Coronary artery (tissue), 2 donors: Measurements from ENCODE around the gene MRPS23.
"Not testable (repeated sequence)": the region's sequence is repeated elsewhere in the genome, so short reads cannot be mapped to it uniquely, and the experiment has no call there.

Source experiments
- DNase-seq: peaks from one replicate; pipeline ENCODE4 v3.0.0-alpha.2; 2017; ENCODE audit warnings: low spot score
- H3K27ac ChIP-seq, 2 donors: fragments of 200-600 bp; sonication (generic); one replicate each; pipeline ENCODE4 v1.5.1; 2016 to 2019
- H3K4me3 ChIP-seq: fragments of 200-600 bp; sonication (generic); 2 replicates; pipeline ENCODE4 v1.5.1; 2016; ENCODE audit warnings: mild to moderate bottlenecking, moderate library complexity
- TF ChIP-seq, protein P1 (sequence below): fragments of 200-600 bp; sonication (generic); IDR thresholded peaks from one replicate; pipeline ENCODE4 v1.5.1; 2019; ENCODE audit warnings: antibody characterized with exemption

Gene MRPS23

DNA sequence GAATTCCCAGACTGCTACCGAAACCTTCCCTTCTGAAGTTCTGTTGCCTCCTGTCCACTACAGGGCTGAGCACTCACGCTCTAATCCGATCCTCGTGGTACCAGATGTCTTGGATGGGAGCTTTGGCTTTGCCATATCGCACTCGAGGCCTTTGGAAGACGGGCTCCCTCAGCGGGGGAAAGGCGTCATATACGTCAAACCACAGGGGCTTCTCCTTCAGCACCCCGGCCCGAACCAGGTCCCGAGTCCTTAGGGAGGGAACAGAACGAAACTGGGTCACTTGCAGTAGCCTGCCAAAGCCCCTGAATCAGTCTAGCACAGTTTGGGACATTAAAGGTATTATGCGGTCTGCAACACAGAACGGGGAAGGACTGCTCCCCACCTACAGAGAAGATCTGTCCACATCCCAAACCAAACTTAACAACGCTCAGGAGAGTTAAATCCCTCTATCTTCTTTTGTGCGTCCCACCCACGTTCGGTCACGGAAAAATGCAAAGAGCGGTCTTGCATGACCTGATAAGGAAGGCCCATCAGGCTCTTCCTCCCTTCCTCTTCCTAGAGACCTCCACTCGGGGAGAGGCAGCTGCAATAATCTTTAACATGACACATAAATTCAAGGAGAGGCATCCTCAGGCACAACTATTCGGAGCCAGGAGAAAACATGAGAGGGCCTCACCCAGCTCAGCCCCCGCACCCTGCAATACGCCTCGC lies 526 bp downstream of the MRPS23 start:
- TF ChIP-seq, protein P1, sequence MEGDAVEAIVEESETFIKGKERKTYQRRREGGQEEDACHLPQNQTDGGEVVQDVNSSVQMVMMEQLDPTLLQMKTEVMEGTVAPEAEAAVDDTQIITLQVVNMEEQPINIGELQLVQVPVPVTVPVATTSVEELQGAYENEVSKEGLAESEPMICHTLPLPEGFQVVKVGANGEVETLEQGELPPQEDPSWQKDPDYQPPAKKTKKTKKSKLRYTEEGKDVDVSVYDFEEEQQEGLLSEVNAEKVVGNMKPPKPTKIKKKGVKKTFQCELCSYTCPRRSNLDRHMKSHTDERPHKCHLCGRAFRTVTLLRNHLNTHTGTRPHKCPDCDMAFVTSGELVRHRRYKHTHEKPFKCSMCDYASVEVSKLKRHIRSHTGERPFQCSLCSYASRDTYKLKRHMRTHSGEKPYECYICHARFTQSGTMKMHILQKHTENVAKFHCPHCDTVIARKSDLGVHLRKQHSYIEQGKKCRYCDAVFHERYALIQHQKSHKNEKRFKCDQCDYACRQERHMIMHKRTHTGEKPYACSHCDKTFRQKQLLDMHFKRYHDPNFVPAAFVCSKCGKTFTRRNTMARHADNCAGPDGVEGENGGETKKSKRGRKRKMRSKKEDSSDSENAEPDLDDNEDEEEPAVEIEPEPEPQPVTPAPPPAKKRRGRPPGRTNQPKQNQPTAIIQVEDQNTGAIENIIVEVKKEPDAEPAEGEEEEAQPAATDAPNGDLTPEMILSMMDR, result no peak
- Histone ChIP-seq H3K27ac (peak overlapping the region; percentile 79 to 92), H3K4me3 (peak overlapping the region; percentile 92)
- DNase-seq, result no peak

DNA sequence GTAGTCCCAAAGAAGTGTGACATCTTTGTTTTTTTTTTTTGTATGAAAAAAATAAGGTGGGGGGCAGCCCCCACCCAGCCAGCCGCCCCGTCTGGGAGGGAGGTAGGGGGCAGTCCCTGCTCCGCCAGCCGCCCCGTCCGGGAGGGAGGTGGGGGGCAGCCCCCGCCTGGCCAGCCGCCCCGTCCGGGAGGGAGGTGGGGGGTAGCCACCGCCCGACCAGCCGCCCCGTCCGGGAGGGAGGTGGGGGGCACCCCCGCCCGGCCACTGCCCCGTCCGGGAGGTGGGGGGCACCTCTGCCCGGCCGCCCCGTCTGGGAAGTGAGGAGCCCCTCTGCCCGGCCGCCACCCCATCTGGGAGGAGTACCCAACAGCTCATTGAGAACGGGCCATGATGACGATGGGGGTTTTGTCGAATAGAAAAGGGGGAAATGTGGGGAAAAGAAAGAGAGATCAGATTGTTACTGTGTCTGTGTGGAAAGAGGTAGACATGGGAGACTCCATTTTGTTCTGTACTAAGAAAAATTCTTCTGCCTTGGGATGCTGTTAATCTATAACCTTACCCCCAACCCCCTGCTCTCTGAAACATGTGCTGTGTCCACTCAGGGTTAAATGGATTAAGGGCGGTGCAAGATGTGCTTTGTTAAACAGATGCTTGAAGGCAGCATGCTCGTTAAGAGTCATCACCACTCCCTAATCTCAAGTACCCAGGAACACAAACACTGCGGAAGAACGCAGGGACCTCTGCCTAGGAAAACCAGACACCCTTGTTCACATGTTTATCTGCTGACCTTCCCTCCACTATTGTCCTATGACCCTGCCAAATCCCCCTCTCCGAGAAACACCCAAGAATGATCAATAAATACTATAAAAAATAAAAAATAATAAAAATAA lies 3.5 kb downstream of the MRPS23 start:
- not testable (repeated sequence) for H3K4me3 ChIP-seq, H3K27ac ChIP-seq, DNase-seq

DNA sequence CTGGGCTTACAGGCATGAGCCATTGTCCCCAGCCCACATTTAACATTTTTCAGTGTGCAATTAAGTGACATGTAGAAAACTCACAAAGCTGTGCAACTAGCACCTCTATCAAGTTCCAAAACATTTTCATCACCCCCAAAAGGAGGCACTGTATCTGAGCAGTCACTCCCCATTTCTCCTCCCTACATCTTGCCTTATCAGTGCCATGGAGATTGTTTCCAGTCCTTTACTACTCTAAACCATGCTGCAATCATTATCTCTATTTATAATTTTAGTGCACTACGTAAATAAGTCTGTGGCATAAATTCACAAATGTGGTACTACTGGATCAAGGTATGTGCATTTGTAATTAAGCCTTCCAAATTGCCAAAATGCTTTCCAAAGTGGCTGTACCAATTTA lies 7.6 kb downstream of the MRPS23 start:
- Histone ChIP-seq H3K4me3 (no peak overlapping the region), H3K27ac (no peak overlapping the region)
- TF ChIP-seq, protein P1, result no peak
- DNase-seq, result no peak

DNA sequence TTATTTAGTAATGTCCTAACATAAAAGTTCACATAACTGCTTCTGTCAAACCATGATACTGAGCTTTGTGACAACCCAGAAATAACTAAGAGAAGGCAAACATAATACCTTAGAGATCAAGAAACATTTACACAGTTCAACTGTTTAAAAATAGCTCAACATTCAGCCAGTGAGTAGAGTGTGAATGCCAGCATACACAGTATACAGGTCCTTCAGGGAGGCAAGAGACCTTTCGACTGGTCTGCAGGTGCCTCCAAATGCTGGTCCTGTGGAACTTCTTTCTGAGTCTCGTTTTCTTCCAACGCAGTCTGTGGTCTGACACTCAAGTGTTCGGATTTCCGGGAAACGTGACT lies 10.3 kb downstream of the MRPS23 start:
- Histone ChIP-seq H3K4me3 (no peak overlapping the region), H3K27ac (no peak overlapping the region)
- no peak for DNase-seq
- TF ChIP-seq, protein P1, result no peak

DNA sequence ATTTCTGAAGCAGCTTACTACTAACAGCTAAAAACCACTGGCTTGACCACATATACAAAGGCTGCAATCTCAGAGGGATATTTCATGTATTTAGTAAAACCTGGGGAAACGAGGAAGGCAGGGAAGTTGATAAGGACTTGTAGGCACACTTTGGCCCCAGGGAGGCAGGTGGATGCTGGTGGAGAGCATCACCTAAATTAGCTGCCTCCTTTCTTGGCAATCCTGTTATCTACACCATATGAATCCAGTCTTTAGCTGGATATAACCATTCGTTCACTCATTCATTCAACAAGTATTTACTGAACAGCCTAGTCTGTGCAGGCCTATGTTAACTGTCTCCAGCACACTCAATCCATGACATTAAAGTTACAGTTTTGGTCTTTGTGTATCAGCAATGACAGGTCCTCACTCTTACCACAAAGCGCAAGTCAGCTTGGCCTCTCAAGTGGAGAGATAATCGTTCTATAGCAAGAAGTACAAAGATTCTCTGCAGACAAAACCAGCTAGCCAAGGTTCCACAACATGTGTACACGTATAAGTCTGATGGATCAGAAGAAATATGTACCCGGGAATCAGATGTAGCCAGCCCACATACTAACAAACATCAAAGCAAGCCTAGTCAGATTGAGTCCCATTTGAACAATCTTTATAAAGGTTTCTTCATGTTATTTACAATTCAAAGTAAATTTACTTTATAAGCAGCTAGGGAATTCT lies 10.8 kb downstream of the MRPS23 start:
- no peak for DNase-seq
- TF ChIP-seq, protein P1, result no peak
- Histone ChIP-seq H3K27ac (no peak overlapping the region), H3K4me3 (no peak overlapping the region)

DNA sequence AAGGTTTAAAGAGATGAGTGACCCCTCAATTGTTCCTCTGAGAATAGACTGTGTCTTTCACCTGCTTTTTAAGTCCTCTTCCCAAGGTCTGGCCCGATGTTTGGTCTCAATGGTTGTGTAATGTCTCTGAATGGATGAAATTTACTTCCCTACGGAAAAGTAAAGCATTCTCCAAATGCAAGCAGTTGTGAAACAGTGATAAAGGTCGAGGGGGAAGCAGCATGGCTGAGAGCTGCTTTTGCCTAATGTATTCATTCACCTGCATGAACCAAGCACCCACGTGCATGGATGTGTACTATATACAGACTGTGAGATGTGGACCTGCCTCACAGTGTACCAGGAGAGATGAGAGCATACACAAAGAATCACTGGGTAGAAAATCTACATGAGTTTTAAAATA lies 11.4 kb downstream of the MRPS23 start:
- H3K27ac ChIP-seq, result no peak overlapping the region
- no peak for DNase-seq
- no peak overlapping the region for H3K4me3 ChIP-seq
- TF ChIP-seq, protein P1, result no peak

DNA sequence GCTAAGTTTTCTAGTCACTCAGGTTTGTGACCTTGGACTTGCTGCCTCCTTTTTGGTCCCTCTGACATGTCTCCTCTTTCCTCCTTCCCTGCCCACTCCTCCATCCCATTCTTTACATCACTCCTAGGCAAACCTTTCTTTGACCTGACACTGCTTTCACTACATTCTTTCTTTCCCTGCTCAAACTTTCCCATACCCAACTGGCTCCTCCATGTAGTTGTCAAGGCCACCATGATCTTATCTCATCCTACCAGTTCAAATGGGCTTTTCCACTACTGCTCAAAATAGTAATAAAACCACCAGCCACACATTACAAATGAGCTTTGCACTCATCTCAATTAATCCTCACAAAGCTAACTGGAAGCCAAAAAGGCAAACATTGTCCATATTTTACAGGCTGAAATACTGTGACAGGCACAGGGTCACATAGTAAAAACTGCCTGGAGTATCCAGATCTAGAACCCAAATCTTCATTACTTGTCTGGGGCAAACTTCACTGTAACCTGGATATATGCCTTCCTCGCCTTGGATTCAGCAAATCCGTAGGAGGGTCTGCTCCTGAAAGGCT lies 14.4 kb downstream of the MRPS23 start:
- DNase-seq, result no peak
- TF ChIP-seq, protein P1, result no peak
- H3K27ac ChIP-seq, result peak overlapping the region; percentile 81 to 90
- no peak overlapping the region for H3K4me3 ChIP-seq
